ENCODE results near the gene MAGED2.
"Not testable (repeated sequence)": the region's sequence is repeated elsewhere in the genome, so short reads cannot be mapped to it uniquely, and the experiment has no call there.

The MAGED2 gene

GRCh38 chrX:54807524-54808108, at the start of gene MAGED2:
TSS of gene MAGED2 (plus strand) at chrX:54807745. CDS start at chrX:54809332, 1,587 bp downstream.
- H3K36me3 Mint-ChIP-seq = no peaks in the 10 kb centered on the region
- peaks cover 16% of the 10 kb centered on the region for H3K4me1 Mint-ChIP-seq (ENCODE audit: low read depth)
- peak within 1 kb of the TSS; percentile 95 for H3K4me3 Mint-ChIP-seq

DNA sequence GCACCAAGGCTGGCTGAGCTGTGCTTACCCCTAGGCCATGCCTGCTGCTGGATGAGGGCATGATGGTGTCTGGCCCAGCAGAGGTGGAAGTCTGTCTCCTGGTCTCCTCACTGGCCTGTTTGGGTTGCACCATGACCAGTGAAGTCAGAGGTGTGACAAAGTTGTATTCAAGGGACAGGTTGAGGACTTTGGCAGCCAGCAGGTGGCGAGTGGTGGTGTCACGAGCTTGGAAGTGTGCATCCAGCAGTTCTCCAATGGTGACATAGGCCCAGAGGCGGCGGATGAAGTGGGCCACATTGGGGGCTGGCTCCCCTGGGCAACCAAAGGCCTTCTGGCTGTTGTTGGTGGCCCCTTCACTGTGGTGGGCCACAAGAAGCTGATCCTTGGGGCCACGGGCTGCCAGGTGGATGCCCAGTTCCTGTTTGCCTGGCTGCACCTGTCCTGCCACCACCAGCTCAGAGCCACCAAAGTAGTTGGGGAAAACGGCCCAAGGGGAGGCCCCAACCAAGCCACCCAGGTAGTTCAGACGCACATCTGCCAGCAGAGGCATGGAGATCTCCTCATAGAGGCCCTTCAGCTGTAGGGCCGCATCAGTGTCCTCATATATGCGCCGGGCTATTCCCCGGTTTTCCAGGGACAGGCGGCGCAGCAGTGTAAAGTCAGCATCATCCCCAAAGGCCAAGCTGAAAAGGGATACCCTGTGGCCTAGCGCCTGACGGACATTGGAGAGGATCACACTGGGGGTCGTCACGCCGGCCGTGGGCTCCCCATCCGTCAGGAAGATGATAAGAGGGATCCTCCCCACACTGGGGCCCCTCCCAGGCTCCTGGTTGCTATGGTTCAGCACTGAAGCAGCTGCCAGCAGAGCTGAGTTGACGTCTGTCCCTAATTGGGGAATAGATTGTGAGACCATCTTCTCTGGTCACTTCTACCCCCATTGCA, 49.2 kb upstream of the MAGED2 start:
- Mint-ChIP-seq H3K36me3 (no peaks in the 10 kb centered on the region), H3K27me3 (no peaks in the 10 kb centered on the region), H3K9me3 (ENCODE audit: low read depth) (no peaks in the 10 kb centered on the region), H3K4me3 (no peak overlapping the region), H3K4me1 (ENCODE audit: low read depth) (no peaks in the 10 kb centered on the region), H3K27ac (no peak overlapping the region)

More at GRCh38 chrX:54807524-54808108, at the start of gene MAGED2:
- Mint-ChIP-seq H3K9me3 (ENCODE audit: low read depth) (no peaks in the 10 kb centered on the region), H3K27ac (peak within 1 kb of the TSS; percentile 91), H3K27me3 (no peaks in the 10 kb centered on the region)

DNA sequence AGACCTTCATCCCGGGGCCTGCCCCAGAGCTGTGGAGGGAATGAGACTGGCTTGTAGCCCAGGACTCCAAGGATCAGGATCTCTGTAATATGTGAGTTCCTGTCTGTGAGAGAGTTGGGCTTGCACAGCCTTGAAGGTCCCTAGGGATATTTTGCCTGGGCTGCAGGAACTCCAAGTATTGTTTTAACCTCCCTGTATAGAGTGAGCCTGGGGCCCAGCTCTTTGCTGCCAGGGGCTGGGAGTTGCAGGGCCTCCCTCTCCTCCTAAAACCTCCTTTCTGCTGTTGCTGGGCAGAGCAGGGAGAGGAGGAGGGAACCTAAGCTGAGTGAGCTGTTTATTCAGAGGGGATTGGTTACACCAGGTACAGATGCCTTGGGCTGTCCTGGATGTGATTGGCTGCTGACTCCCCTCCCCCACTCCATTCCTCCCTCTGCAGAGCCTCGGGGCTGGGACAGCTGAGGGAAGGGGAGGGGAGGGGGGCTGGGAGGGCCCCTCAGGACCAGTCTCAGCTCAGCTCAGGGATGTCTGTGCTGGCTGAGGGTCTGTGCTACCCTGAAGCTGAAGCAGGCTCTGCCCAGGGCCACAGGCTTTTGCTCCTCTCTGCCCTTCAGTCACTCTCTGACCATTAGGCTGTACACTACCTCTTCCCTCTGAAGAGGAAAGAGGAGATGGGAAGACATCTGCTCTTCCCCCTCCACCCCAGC, 33.0 kb upstream of the MAGED2 start:
- H3K27ac Mint-ChIP-seq; H3K4me1 Mint-ChIP-seq (ENCODE audit: low read depth); H3K4me3 Mint-ChIP-seq; H3K9me3 Mint-ChIP-seq (ENCODE audit: low read depth); H3K27me3 Mint-ChIP-seq; H3K36me3 Mint-ChIP-seq: not testable (repeated sequence)

DNA sequence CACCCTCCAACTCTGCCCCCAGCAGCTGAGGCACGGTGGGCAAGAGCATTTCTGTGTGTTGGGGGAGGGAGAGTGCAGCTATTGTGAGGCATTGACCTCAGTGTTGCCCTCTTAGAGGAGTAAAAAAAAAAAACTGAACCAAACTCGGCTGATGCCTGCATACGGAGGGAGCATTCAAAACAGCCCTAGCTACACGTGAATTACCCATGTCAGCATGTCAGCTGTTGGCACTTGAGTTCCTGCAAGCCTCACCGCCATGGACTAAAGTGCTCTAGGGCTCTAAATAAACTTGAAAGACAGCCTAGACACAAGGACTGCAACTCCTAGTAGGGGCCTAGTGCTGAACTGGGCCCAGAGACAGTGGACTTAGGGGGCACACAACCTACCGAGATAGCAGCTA, 31.5 kb upstream of the MAGED2 start:
- Mint-ChIP-seq H3K36me3 (peaks cover 3% of the 10 kb centered on the region), H3K27ac (no peak overlapping the region), H3K9me3 (ENCODE audit: low read depth) (no peaks in the 10 kb centered on the region), H3K4me3 (no peak overlapping the region), H3K27me3 (peaks cover 1% of the 10 kb centered on the region), H3K4me1 (ENCODE audit: low read depth) (peaks cover 10% of the 10 kb centered on the region)

GRCh38 chrX:54776987-54777672, 30.4 kb upstream of the MAGED2 start:
- Mint-ChIP-seq H3K9me3 (ENCODE audit: low read depth) (no peaks in the 10 kb centered on the region), H3K4me1 (ENCODE audit: low read depth) (peaks cover 10% of the 10 kb centered on the region), H3K27ac (no peak overlapping the region)

GRCh38 chrX:54785901-54786300, 21.6 kb upstream of the MAGED2 start:
- Mint-ChIP-seq H3K4me1 (ENCODE audit: low read depth) (no peaks in the 10 kb centered on the region), H3K27ac (no peak overlapping the region), H3K9me3 (ENCODE audit: low read depth) (no peaks in the 10 kb centered on the region), H3K4me3 (no peak overlapping the region), H3K36me3 (no peaks in the 10 kb centered on the region), H3K27me3 (no peaks in the 10 kb centered on the region)

More at GRCh38 chrX:54776987-54777672, 30.4 kb upstream of the MAGED2 start:
- no peak overlapping the region for H3K4me3 Mint-ChIP-seq
- H3K36me3 Mint-ChIP-seq = peaks cover under 1% of the 10 kb centered on the region
- H3K27me3 Mint-ChIP-seq = peaks cover 1% of the 10 kb centered on the region

GRCh38 chrX:54786967-54787366, 20.6 kb upstream of the MAGED2 start:
- Mint-ChIP-seq H3K4me1 (ENCODE audit: low read depth) (no peaks in the 10 kb centered on the region), H3K27me3 (no peaks in the 10 kb centered on the region), H3K27ac (no peak overlapping the region), H3K36me3 (no peaks in the 10 kb centered on the region), H3K9me3 (ENCODE audit: low read depth) (no peaks in the 10 kb centered on the region), H3K4me3 (no peak overlapping the region)

DNA sequence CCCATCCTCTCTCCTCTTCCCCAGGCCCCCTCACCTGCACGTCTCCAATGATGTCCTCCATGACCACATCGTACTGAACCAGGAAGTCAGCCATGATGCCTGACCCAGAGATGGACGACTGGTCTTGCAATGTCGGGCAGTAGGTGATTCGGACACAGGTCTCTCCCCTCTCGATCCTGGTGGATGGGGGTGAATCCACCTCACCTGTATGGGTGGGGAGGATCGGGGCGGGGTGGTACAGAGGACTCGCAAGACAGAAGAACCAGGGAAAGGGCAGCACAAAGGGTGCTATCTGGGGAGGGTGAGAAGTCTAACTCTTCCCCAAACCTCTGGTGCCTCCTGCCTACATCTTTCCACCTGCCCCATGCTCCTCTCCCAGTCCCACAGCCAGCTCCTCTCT, 19.1 kb upstream of the MAGED2 start:
- H3K9me3 Mint-ChIP-seq (ENCODE audit: low read depth) = no peaks in the 10 kb centered on the region
- no peaks in the 10 kb centered on the region for H3K36me3 Mint-ChIP-seq
- H3K4me1 Mint-ChIP-seq (ENCODE audit: low read depth) = no peaks in the 10 kb centered on the region
- no peak overlapping the region for H3K27ac Mint-ChIP-seq
- no peaks in the 10 kb centered on the region for H3K27me3 Mint-ChIP-seq
- H3K4me3 Mint-ChIP-seq = no peak overlapping the region

- H3K27ac Mint-ChIP-seq = not testable (repeated sequence)
Observed at GRCh38 chrX:54789405-54789804, 18.1 kb upstream of the MAGED2 start.

DNA sequence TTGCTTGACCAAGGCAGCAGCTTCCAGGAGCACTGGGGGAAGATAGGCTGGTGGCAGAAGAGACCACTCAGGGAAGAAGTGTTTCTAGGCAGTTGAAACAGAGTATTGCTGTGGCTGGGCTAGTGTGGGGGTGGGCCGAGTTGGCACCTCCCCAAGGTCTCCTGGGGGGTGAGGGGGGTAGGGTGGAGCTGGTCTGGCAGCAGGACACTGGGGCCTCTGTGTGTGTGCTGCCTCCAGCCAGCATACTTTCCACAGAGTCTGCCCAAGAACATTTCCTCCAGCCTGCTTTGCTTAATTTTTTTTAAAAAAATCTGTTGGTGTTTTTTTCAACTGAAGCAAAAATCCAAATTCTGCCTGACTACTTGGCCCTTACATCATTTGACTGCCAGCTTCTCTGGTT, 13.5 kb upstream of the MAGED2 start:
- H3K4me1 Mint-ChIP-seq (ENCODE audit: low read depth) = no peaks in the 10 kb centered on the region
- no peaks in the 10 kb centered on the region for H3K9me3 Mint-ChIP-seq (ENCODE audit: low read depth)
- H3K27me3 Mint-ChIP-seq = no peaks in the 10 kb centered on the region
- H3K4me3 Mint-ChIP-seq = no peak overlapping the region
- no peaks in the 10 kb centered on the region for H3K36me3 Mint-ChIP-seq
- no peak overlapping the region for H3K27ac Mint-ChIP-seq

More at GRCh38 chrX:54789405-54789804, 18.1 kb upstream of the MAGED2 start:
- not testable (repeated sequence) for H3K4me1 Mint-ChIP-seq (ENCODE audit: low read depth); H3K4me3 Mint-ChIP-seq; H3K36me3 Mint-ChIP-seq; H3K9me3 Mint-ChIP-seq (ENCODE audit: low read depth); H3K27me3 Mint-ChIP-seq

DNA sequence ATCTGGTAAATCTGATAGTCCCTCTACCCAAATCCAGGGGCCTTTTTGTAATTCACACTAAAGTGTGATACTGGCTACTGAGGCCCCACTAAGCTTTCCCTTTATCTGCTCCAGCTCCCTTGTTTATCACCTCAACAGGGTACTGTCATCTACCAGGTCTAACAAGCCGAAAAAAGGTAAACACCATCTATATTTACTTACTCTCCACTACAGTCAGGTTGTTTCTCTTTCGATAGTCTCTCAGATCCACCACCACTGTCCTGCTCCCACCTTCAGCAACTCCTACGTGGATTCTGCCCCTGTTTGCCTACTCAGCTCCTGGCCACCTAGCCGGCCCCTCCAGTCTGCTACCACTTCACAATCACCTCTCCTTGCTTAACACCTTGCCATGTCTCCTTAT, 12.8 kb upstream of the MAGED2 start:
- no peaks in the 10 kb centered on the region for H3K9me3 Mint-ChIP-seq (ENCODE audit: low read depth)
- no peaks in the 10 kb centered on the region for H3K36me3 Mint-ChIP-seq
- no peak overlapping the region for H3K27ac Mint-ChIP-seq
- H3K27me3 Mint-ChIP-seq = no peaks in the 10 kb centered on the region
- H3K4me3 Mint-ChIP-seq = no peak overlapping the region
- H3K4me1 Mint-ChIP-seq (ENCODE audit: low read depth) = no peaks in the 10 kb centered on the region

GRCh38 chrX:54798137-54798536, 9.4 kb upstream of the MAGED2 start, which contains the start of gene ITIH6:
TSS of gene ITIH6 (minus strand) at chrX:54798255. CDS start at chrX:54798210, 45 bp downstream.
- H3K27ac Mint-ChIP-seq = no peak within 1 kb of the TSS
- H3K9me3 Mint-ChIP-seq (ENCODE audit: low read depth) = no peaks in the 10 kb centered on the region
- no peaks in the 10 kb centered on the region for H3K4me1 Mint-ChIP-seq (ENCODE audit: low read depth)
- H3K4me3 Mint-ChIP-seq = no peak within 1 kb of the TSS
- H3K27me3 Mint-ChIP-seq = no peaks in the 10 kb centered on the region
- H3K36me3 Mint-ChIP-seq = no peaks in the 10 kb centered on the region

DNA sequence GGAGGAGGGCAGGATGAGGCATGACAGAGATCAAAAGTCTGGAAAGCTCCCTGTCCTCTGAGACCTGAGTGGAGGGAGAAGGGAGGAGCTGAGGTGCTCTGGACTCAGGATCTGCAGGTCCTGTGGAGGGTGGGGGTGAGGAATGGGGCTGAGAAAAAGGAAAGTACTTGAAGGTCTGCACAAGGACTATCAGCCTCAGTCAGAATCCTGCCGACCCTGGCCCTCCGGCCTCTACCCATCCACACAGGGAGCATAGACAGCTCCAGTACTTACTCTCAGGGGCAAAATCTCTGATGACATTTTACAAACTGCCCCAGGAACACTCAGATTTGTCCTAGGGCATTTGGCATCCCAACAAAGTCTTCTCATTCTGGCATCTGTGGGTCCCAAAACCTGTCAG, 8.5 kb upstream of the MAGED2 start:
- no peaks in the 10 kb centered on the region for H3K36me3 Mint-ChIP-seq
- H3K9me3 Mint-ChIP-seq (ENCODE audit: low read depth) = no peaks in the 10 kb centered on the region
- H3K4me3 Mint-ChIP-seq = no peak overlapping the region
- H3K27ac Mint-ChIP-seq = no peak overlapping the region
- H3K27me3 Mint-ChIP-seq = no peaks in the 10 kb centered on the region
- no peaks in the 10 kb centered on the region for H3K4me1 Mint-ChIP-seq (ENCODE audit: low read depth)

- peaks cover 16% of the 10 kb centered on the region for H3K4me1 Mint-ChIP-seq (ENCODE audit: low read depth)
- H3K36me3 Mint-ChIP-seq = no peaks in the 10 kb centered on the region
- H3K9me3 Mint-ChIP-seq (ENCODE audit: low read depth) = no peaks in the 10 kb centered on the region
- no peaks in the 10 kb centered on the region for H3K27me3 Mint-ChIP-seq
- H3K4me3 Mint-ChIP-seq = peak overlapping the region; percentile 95
- peak overlapping the region; percentile 91 for H3K27ac Mint-ChIP-seq
Observed at GRCh38 chrX:54808109-54808604, 612 bp downstream of the MAGED2 start.
